OCI-LY7 (cell line): ENCODE measurements around the gene ABCB9. TPM values are rescaled to one million over a fixed set of nuclear protein-coding genes. Genes with fewer than 3 reads are reported as not detected.

Experiments
- BruUV-seq: library from RNA; stranded (reverse); fragments of 400-500 nt; replicated peaks from 2 replicates; lab custom pipeline; 2021; lab: Mats Ljungman, UMichigan
- CTCF ChIA-PET: fragments of 300-600 bp; sonication (Branson Sonifier 250); formaldehyde crosslinking; loops from one replicate; lab custom pipeline; 2022; ENCODE audit warnings: antibody characterized with exemption; ENCODE audit not compliant: unreplicated experiment; lab: Charles Lee
- POLR2A ChIA-PET: fragments of 300-600 bp; sonication (Branson Sonifier 250); formaldehyde crosslinking; loops from one replicate; lab custom pipeline; 2022; ENCODE audit warnings: antibody characterized with exemption; lab: Charles Lee
- DNase-seq: peaks from one replicate; pipeline ENCODE4 v3.0.0-alpha.2; 2015; ENCODE audit warnings: low spot score
- H2AFZ ChIP-seq: fragments of 200-600 bp; sonication (generic), shearing (Covaris generic); 2 replicates; pipeline ENCODE4 v1.6.1; 2014; ENCODE audit warnings: mild to moderate bottlenecking, antibody characterized with exemption, low read length, moderate library complexity
- H3K27ac ChIP-seq: fragments of 200-600 bp; sonication (generic); 2 replicates; pipeline ENCODE4 v1.5.1; 2014; ENCODE audit warnings: mixed run types, low read depth, mild to moderate bottlenecking, moderate library complexity, low read length, inconsistent platforms; ENCODE audit not compliant: poor library complexity, severe bottlenecking
- H3K36me3 ChIP-seq: fragments of 200-600 bp; sonication (generic); 2 replicates; pipeline ENCODE4 v1.6.1; 2014; ENCODE audit warnings: mild to moderate bottlenecking, antibody characterized with exemption, low read length, moderate library complexity, mixed read lengths; ENCODE audit not compliant: insufficient read depth
- H3K4me1 ChIP-seq: fragments of 200-600 bp; sonication (generic); 2 replicates; pipeline ENCODE4 v1.5.1; 2014; ENCODE audit warnings: mild to moderate bottlenecking, low read length; ENCODE audit not compliant: insufficient read depth, poor library complexity, severe bottlenecking
- H3K4me2 ChIP-seq: fragments of 200-600 bp; sonication (generic); 2 replicates; pipeline ENCODE4 v1.6.1; 2014; ENCODE audit warnings: mild to moderate bottlenecking, low read length
- H3K4me3 ChIP-seq: fragments of 200-600 bp; sonication (generic); 2 replicates; pipeline ENCODE4 v1.5.1; 2014; ENCODE audit warnings: mild to moderate bottlenecking, low read depth, low read length; ENCODE audit not compliant: poor library complexity, severe bottlenecking
- H3K79me2 ChIP-seq: fragments of 200-600 bp; sonication (generic); 2 replicates; pipeline ENCODE4 v1.6.1; 2016; ENCODE audit warnings: low read depth, mild to moderate bottlenecking, low read length, moderate library complexity, mixed read lengths; ENCODE audit not compliant: insufficient read depth
- H3K9me2 ChIP-seq: fragments of 200-600 bp; sonication (generic); 2 replicates; pipeline ENCODE4 v1.6.1; 2016; ENCODE audit warnings: mild to moderate bottlenecking, low read length, mixed read lengths; ENCODE audit not compliant: insufficient read depth
- H3K9me3 ChIP-seq: fragments of 200-600 bp; sonication (generic); 2 replicates; pipeline ENCODE4 v1.6.1; 2014; ENCODE audit warnings: mild to moderate bottlenecking, mixed run types, low read length, mixed read lengths
- H4K20me1 ChIP-seq: fragments of 200-600 bp; sonication (generic); 2 replicates; pipeline ENCODE4 v1.6.1; 2014; ENCODE audit warnings: mild to moderate bottlenecking, antibody characterized with exemption, low read length, moderate library complexity, mixed read lengths; ENCODE audit not compliant: insufficient read depth
- CTCF ChIP-seq: fragments of 200-600 bp; sonication (generic); conservative IDR thresholded peaks from 2 replicates; pipeline ENCODE4 v1.5.1; 2014; ENCODE audit warnings: mild to moderate bottlenecking, antibody characterized with exemption, low read length, moderate library complexity, mixed read lengths
- EZH2phosphoT487 ChIP-seq: fragments of 200-600 bp; sonication (generic); IDR thresholded peaks from 2 replicates; pipeline ENCODE4 v1.6.1; 2018; ENCODE audit warnings: low read depth, borderline replicate concordance, mild to moderate bottlenecking, mixed run types, antibody characterized with exemption, low read length, moderate library complexity, mixed read lengths
- intact Hi-C: fragments of 100-400 bp; cut with micrococcal nuclease; formaldehyde crosslinking; loops from one replicate; pipeline ENCODE4 v1.10.0; 2022; ENCODE audit not compliant: unreplicated experiment
- total RNA-seq, 2 experiments: library from RNA; depleted of rRNA in 1 of 2; stranded (reverse); fragments of >200 nt in 1 of 2; shearing (Covaris generic) in 1 of 2; gene quantifications; 2 replicates each; pipeline ENCODE4 v1.2.3, GENCODE V29; 2014 to 2022

Gene ABCB9
- total RNA-seq, 2 experiments from 2014 or later: 4.0 to 7.9 TPM

DNA sequence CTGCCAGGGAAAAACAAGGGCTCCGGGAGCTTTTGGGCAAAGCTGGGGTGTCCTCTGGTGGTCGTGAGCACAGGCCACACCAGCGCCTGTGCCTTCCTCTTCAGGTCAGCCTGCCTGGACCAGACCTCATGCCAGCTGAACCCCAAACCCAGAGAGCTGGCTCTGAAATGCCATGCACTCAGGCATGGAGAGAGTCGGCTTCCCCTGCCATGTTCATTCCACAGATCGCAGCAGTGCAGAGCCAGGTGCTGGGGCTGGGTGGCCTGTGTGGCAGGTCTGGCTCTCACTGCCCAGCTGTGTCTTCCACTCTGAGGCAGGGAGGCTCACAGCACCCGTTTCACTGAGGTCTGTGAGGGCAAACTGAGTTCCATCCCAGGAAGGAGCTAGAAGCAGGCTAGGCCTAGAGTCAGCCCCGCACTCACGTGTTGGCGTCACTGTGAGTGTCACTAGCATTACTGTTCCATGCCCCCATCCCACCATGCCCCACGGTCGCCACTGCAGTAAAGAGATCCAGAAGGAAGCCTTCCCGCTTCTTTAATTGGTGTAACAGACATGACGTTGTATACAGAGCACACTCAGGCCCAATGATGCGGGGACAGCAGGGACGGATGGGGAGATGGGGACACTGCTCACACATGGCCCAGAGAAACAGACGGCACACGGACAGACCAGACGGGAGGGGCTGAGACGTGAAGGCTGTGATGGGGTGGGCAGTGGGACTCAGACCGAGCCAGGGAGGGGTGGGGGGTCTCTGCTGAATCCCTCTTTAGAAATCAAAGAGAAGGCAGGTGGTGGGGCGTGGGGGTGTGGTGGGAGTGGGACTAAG, 16.9 kb upstream of the ABCB9 start:
- ChIA-PET CTCF (interaction anchor here (0.6 kb wide), 1 partner anchor 1017 kb away, joined by 3 read pairs; no protein-coding TSS in a partner anchor), POLR2A (interaction anchor here (0.6 kb wide), 1 partner anchor 755 kb away, joined by 3 read pairs; no protein-coding TSS in a partner anchor)
- peaks cover 42% of the 10 kb centered on the region for H3K36me3 ChIP-seq
- no peak overlapping the region for H3K27ac ChIP-seq
- no peaks in the 10 kb centered on the region for H3K9me3 ChIP-seq
- H4K20me1 ChIP-seq: no peaks in the 10 kb centered on the region
- BruUV-seq: no TSS peak
- H3K4me3 ChIP-seq: peak overlapping the region; percentile 95
- intact Hi-C loops: loop anchor here (5.0 kb wide), 1 partner anchor 74 kb away; no protein-coding TSS in a partner anchor
- peak overlapping the region; percentile 85; the same call in 1 of the 2 replicates for H3K4me2 ChIP-seq
- no peak overlapping the region for H2AFZ ChIP-seq
- no peaks in the 10 kb centered on the region for H3K9me2 ChIP-seq
- peaks cover 17% of the 10 kb centered on the region; the same call in 1 of the 2 replicates for H3K79me2 ChIP-seq
- TF ChIP-seq EZH2phosphoT487 (no peak), CTCF (no peak)
- peaks cover 47% of the 10 kb centered on the region for H3K4me1 ChIP-seq
- DNase-seq: no peak

DNA sequence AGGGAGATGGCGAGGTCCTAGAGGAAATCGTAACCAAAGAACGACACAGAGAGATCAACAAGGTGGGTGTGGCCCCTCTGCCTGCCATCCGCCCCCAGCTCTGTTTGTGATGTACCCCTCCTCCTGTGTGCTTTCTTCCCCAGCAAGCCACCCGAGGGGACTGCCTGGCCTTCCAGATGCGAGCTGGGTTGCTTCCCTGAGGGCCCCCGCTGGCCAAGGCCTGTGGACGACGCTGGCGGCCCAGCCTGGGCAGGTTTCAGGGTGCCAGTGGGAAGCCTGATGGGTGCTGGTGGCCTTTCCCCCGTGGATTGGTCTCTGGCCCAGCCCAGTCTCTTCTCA, 16.2 kb upstream of the ABCB9 start:
- intact Hi-C loops: loop anchor here (5.0 kb wide), 1 partner anchor 75 kb away; no protein-coding TSS in a partner anchor
- TF ChIP-seq CTCF (no peak), EZH2phosphoT487 (no peak)
- DNase-seq: no peak
- CTCF ChIA-PET: no interaction called here
- Histone ChIP-seq H4K20me1 (no peaks in the 10 kb centered on the region), H3K27ac (no peak overlapping the region), H3K9me2 (no peaks in the 10 kb centered on the region), H3K4me1 (peaks cover 47% of the 10 kb centered on the region), H3K4me3 (peak overlapping the region; percentile 95), H3K9me3 (no peaks in the 10 kb centered on the region), H3K36me3 (peaks cover 48% of the 10 kb centered on the region), H3K4me2 (peak overlapping the region; percentile 85), H2AFZ (no peak overlapping the region), H3K79me2 (peaks cover 17% of the 10 kb centered on the region; the same call in 1 of the 2 replicates)
- TSS peak; percentile 97 for BruUV-seq
- POLR2A ChIA-PET: no interaction called here
